Adrenal gland (tissue), 5 donors: ENCODE data around the gene GNB3.

Source experiments
- CTCF ChIP-seq, 6 experiments: fragments of 450-650 bp in 4 of 6; fragments of 200-600 bp in 2 of 6; sonication (generic) in 1 of 6; IDR thresholded peaks; 1 replicate in 5 of 6; 2 replicates in 1 of 6; pipeline versions ENCODE4 v1.5.1 to v1.8.0; 2016 to 2021; ENCODE audit warnings: antibody characterized with exemption in 6 of 6, mild to moderate bottlenecking in 2 of 6, moderate library complexity in 1 of 6
- POLR2A ChIP-seq, 2 donors: fragments of 450-650 bp; IDR thresholded peaks; one replicate each; pipeline ENCODE4 v1.6.1; 2017; ENCODE audit warnings: antibody characterized with exemption in 2 of 2, mild to moderate bottlenecking in 2 of 2, moderate library complexity in 1 of 2
- donor health status: DM: no; HTN: no; CAD: no.

DNA sequence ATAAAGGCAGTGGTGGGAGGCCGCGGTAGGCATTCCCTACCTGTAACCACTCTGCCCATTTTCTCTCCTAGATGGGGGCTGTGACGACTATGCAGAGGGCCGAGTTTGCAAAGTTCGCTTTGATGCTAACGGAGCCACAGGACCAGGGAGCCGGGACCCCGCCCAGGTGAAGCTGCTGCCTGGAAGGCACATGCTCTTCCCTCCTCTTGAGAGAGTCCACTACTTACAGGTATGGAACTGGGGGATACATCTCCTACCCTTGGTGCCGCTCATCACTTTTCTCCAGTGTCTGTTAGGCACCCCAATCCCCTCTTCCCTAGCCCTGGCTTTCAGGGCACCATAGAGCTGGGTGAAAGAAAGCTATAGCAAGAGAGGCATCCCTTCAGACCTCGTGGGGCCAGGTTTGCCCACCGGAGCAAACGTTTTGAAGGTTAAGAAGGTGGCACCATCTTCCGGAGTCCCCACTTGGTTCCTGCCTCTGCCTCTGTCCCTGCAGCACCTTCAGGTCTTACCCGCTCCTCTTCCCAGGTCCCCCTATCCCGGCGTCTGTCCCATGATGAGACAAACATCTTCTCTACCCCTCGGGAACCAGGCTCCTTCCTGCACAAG lies 14.5 kb upstream of the GNB3 start:
- TF ChIP-seq CTCF (IDR thresholded peaks at IDR 0.05) (no peak), POLR2A (IDR thresholded peaks at IDR 0.05) (no peak)
